Measurements from ENCODE around the gene TMEM132A.
A peak's percentile ranks its signal among the peaks of the same experiment; 100 is the strongest.

The TMEM132A gene

GRCh38 chr11:60915248-60915914 lies 8.9 kb upstream of the TMEM132A start:
- H3K9ac ChIP-seq (ENCODE audit: low read depth, low read length): peak overlapping the region; percentile 82
- no peaks in the 10 kb centered on the region for H3K9me3 ChIP-seq (replicated peaks; ENCODE audit: low read length)
- peak overlapping the region; percentile 77 for H3K4me2 ChIP-seq (ENCODE audit: low read length)
- H3K27me3 ChIP-seq (ENCODE audit: control insufficient read depth, insufficient read depth, low read length): peaks cover 11% of the 10 kb centered on the region
- H3K36me3 ChIP-seq (ENCODE audit: insufficient read depth, low read length): peaks cover 1% of the 10 kb centered on the region
- H3K4me3 ChIP-seq (ENCODE audit: low read length): peak overlapping the region; percentile 68
- H3K4me1 ChIP-seq (ENCODE audit: control insufficient read depth, insufficient read depth, low read length): peaks cover 20% of the 10 kb centered on the region

- H3K9ac ChIP-seq (ENCODE audit: low read depth, low read length): no peak overlapping the region
- no peak overlapping the region for H3K4me2 ChIP-seq (ENCODE audit: low read length)
- H3K4me3 ChIP-seq (ENCODE audit: low read length): no peak overlapping the region
- H3K36me3 ChIP-seq (ENCODE audit: insufficient read depth, low read length): peaks cover 14% of the 10 kb centered on the region
- H3K9me3 ChIP-seq (replicated peaks; ENCODE audit: low read length): no peaks in the 10 kb centered on the region
- peaks cover 3% of the 10 kb centered on the region for H3K27me3 ChIP-seq (ENCODE audit: control insufficient read depth, insufficient read depth, low read length)
- H3K4me1 ChIP-seq (ENCODE audit: control insufficient read depth, insufficient read depth, low read length): peaks cover 20% of the 10 kb centered on the region
These were observed 7.5 kb upstream of the TMEM132A start for GRCh38 chr11:60916669-60917206.

- H3K9me3 ChIP-seq (replicated peaks; ENCODE audit: low read length): no peaks in the 10 kb centered on the region
- H3K4me1 ChIP-seq (ENCODE audit: control insufficient read depth, insufficient read depth, low read length): peaks cover 20% of the 10 kb centered on the region
- no peak overlapping the region for H3K9ac ChIP-seq (ENCODE audit: low read depth, low read length)
- no peak overlapping the region for H3K4me2 ChIP-seq (ENCODE audit: low read length)
- peaks cover 19% of the 10 kb centered on the region for H3K36me3 ChIP-seq (ENCODE audit: insufficient read depth, low read length)
- no peak overlapping the region for H3K4me3 ChIP-seq (ENCODE audit: low read length)
- H3K27me3 ChIP-seq (ENCODE audit: control insufficient read depth, insufficient read depth, low read length): no peaks in the 10 kb centered on the region
These were observed 7.0 kb upstream of the TMEM132A start for GRCh38 chr11:60917267-60917666.

- Histone ChIP-seq H3K9ac (ENCODE audit: low read depth, low read length) (no peak overlapping the region), H3K4me3 (ENCODE audit: low read length) (no peak overlapping the region), H3K4me2 (ENCODE audit: low read length) (no peak overlapping the region), H3K36me3 (ENCODE audit: insufficient read depth, low read length) (peaks cover 25% of the 10 kb centered on the region), H3K9me3 (replicated peaks; ENCODE audit: low read length) (no peaks in the 10 kb centered on the region), H3K4me1 (ENCODE audit: control insufficient read depth, insufficient read depth, low read length) (peaks cover 17% of the 10 kb centered on the region), H3K27me3 (ENCODE audit: control insufficient read depth, insufficient read depth, low read length) (no peaks in the 10 kb centered on the region)
These were observed 5.9 kb upstream of the TMEM132A start for GRCh38 chr11:60918251-60918938.

GRCh38 chr11:60918939-60919265 lies 5.4 kb upstream of the TMEM132A start:
- Histone ChIP-seq H3K9ac (ENCODE audit: low read depth, low read length) (no peak overlapping the region), H3K4me3 (ENCODE audit: low read length) (no peak overlapping the region), H3K9me3 (replicated peaks; ENCODE audit: low read length) (no peaks in the 10 kb centered on the region), H3K4me2 (ENCODE audit: low read length) (no peak overlapping the region), H3K36me3 (ENCODE audit: insufficient read depth, low read length) (peaks cover 25% of the 10 kb centered on the region), H3K4me1 (ENCODE audit: control insufficient read depth, insufficient read depth, low read length) (peaks cover 16% of the 10 kb centered on the region), H3K27me3 (ENCODE audit: control insufficient read depth, insufficient read depth, low read length) (no peaks in the 10 kb centered on the region)

GRCh38 chr11:60919320-60919719 lies 4.9 kb upstream of the TMEM132A start:
- Histone ChIP-seq H3K36me3 (ENCODE audit: insufficient read depth, low read length) (peaks cover 25% of the 10 kb centered on the region), H3K27me3 (ENCODE audit: control insufficient read depth, insufficient read depth, low read length) (no peaks in the 10 kb centered on the region), H3K4me3 (ENCODE audit: low read length) (no peak overlapping the region), H3K9ac (ENCODE audit: low read depth, low read length) (no peak overlapping the region), H3K4me1 (ENCODE audit: control insufficient read depth, insufficient read depth, low read length) (peaks cover 19% of the 10 kb centered on the region), H3K4me2 (ENCODE audit: low read length) (no peak overlapping the region), H3K9me3 (replicated peaks; ENCODE audit: low read length) (no peaks in the 10 kb centered on the region)

- peaks cover 25% of the 10 kb centered on the region for H3K36me3 ChIP-seq (ENCODE audit: insufficient read depth, low read length)
These were observed 4.3 kb upstream of the TMEM132A start for GRCh38 chr11:60919956-60920355.

GRCh38 chr11:60921259-60921658 lies 3.0 kb upstream of the TMEM132A start:
- Histone ChIP-seq H3K4me3 (ENCODE audit: low read length) (no peak overlapping the region), H3K4me1 (ENCODE audit: control insufficient read depth, insufficient read depth, low read length) (peaks cover 25% of the 10 kb centered on the region), H3K9me3 (replicated peaks; ENCODE audit: low read length) (no peaks in the 10 kb centered on the region), H3K9ac (ENCODE audit: low read depth, low read length) (no peak overlapping the region), H3K36me3 (ENCODE audit: insufficient read depth, low read length) (peaks cover 25% of the 10 kb centered on the region), H3K4me2 (ENCODE audit: low read length) (no peak overlapping the region), H3K27me3 (ENCODE audit: control insufficient read depth, insufficient read depth, low read length) (peaks cover 7% of the 10 kb centered on the region)

More at GRCh38 chr11:60919956-60920355, 4.3 kb upstream of the TMEM132A start:
- no peak overlapping the region for H3K9ac ChIP-seq (ENCODE audit: low read depth, low read length)
- no peaks in the 10 kb centered on the region for H3K9me3 ChIP-seq (replicated peaks; ENCODE audit: low read length)
- H3K4me2 ChIP-seq (ENCODE audit: low read length): no peak overlapping the region
- H3K4me1 ChIP-seq (ENCODE audit: control insufficient read depth, insufficient read depth, low read length): peaks cover 22% of the 10 kb centered on the region
- peaks cover 3% of the 10 kb centered on the region for H3K27me3 ChIP-seq (ENCODE audit: control insufficient read depth, insufficient read depth, low read length)
- no peak overlapping the region for H3K4me3 ChIP-seq (ENCODE audit: low read length)

- peaks cover 25% of the 10 kb centered on the region for H3K4me1 ChIP-seq (ENCODE audit: control insufficient read depth, insufficient read depth, low read length)
- peaks cover 25% of the 10 kb centered on the region for H3K36me3 ChIP-seq (ENCODE audit: insufficient read depth, low read length)
- peaks cover 7% of the 10 kb centered on the region for H3K27me3 ChIP-seq (ENCODE audit: control insufficient read depth, insufficient read depth, low read length)
- H3K4me3 ChIP-seq (ENCODE audit: low read length): no peak overlapping the region
- H3K9ac ChIP-seq (ENCODE audit: low read depth, low read length): no peak overlapping the region
- H3K9me3 ChIP-seq (replicated peaks; ENCODE audit: low read length): no peaks in the 10 kb centered on the region
- H3K4me2 ChIP-seq (ENCODE audit: low read length): no peak overlapping the region
These were observed 2.4 kb upstream of the TMEM132A start for GRCh38 chr11:60921777-60922335.

GRCh38 chr11:60922906-60923305 lies 1.4 kb upstream of the TMEM132A start:
- H3K36me3 ChIP-seq (ENCODE audit: insufficient read depth, low read length): peaks cover 25% of the 10 kb centered on the region
- no peak overlapping the region for H3K4me2 ChIP-seq (ENCODE audit: low read length)
- peaks cover 7% of the 10 kb centered on the region for H3K27me3 ChIP-seq (ENCODE audit: control insufficient read depth, insufficient read depth, low read length)
- no peak overlapping the region for H3K9ac ChIP-seq (ENCODE audit: low read depth, low read length)
- no peak overlapping the region for H3K4me3 ChIP-seq (ENCODE audit: low read length)
- H3K4me1 ChIP-seq (ENCODE audit: control insufficient read depth, insufficient read depth, low read length): peaks cover 25% of the 10 kb centered on the region
- no peaks in the 10 kb centered on the region for H3K9me3 ChIP-seq (replicated peaks; ENCODE audit: low read length)

- H3K36me3 ChIP-seq (ENCODE audit: insufficient read depth, low read length): peaks cover 25% of the 10 kb centered on the region
- no peak overlapping the region for H3K4me2 ChIP-seq (ENCODE audit: low read length)
- peaks cover 7% of the 10 kb centered on the region for H3K27me3 ChIP-seq (ENCODE audit: control insufficient read depth, insufficient read depth, low read length)
- peaks cover 25% of the 10 kb centered on the region for H3K4me1 ChIP-seq (ENCODE audit: control insufficient read depth, insufficient read depth, low read length)
- no peak overlapping the region for H3K4me3 ChIP-seq (ENCODE audit: low read length)
- H3K9me3 ChIP-seq (replicated peaks; ENCODE audit: low read length): no peaks in the 10 kb centered on the region
- no peak overlapping the region for H3K9ac ChIP-seq (ENCODE audit: low read depth, low read length)
These were observed 934 bp upstream of the TMEM132A start for GRCh38 chr11:60923326-60923725.

Data from skeletal muscle satellite cell (primary cell).